Measurements from ENCODE around the gene UCMA. TPM values are rescaled to one million over a fixed set of nuclear protein-coding genes. Genes with fewer than 3 reads are reported as not detected.

UCMA gene
- total RNA-seq, 2 donors from 2014 or later = not detected

DNA sequence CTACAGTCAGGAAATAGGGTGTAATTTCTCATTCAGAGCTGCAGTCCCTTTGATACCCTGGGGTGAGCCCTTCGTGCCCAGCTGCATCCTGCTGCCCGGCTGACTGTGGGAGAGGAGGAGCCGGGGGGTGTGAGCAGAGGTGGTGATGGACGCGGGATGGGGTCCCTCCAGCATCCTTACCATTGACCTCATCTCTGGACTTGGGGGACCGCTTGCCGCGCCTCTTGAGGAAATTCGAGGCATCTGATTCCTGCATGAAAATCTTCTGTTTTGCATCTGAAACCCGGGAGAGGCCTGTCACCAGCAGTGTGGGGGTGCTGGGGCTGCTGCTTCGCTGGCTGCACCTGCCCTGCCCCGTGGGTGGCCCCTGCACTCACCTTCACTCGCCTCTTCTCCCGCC, 816 bp downstream of the UCMA start:
- H3K27ac ChIP-seq = no peak overlapping the region
- H3K4me1 ChIP-seq = no peaks in the 10 kb centered on the region
- no peaks in the 10 kb centered on the region for H3K9me3 ChIP-seq
- 57 to 75% methylated on average over 2 to 13 of the region's 14 CpGs for WGBS, 2 donors
- TF ChIP-seq, protein P1, sequence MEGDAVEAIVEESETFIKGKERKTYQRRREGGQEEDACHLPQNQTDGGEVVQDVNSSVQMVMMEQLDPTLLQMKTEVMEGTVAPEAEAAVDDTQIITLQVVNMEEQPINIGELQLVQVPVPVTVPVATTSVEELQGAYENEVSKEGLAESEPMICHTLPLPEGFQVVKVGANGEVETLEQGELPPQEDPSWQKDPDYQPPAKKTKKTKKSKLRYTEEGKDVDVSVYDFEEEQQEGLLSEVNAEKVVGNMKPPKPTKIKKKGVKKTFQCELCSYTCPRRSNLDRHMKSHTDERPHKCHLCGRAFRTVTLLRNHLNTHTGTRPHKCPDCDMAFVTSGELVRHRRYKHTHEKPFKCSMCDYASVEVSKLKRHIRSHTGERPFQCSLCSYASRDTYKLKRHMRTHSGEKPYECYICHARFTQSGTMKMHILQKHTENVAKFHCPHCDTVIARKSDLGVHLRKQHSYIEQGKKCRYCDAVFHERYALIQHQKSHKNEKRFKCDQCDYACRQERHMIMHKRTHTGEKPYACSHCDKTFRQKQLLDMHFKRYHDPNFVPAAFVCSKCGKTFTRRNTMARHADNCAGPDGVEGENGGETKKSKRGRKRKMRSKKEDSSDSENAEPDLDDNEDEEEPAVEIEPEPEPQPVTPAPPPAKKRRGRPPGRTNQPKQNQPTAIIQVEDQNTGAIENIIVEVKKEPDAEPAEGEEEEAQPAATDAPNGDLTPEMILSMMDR (IDR thresholded peaks at IDR 0.05) = no peak
- no peaks in the 10 kb centered on the region for H3K27me3 ChIP-seq
- H3K36me3 ChIP-seq (replicated peaks in 1 of 2; ENCODE audit: insufficient read depth in 1 of 2, low read depth in 2 of 2) = no peaks in the 10 kb centered on the region
- no peak for DNase-seq
- no peak overlapping the region for H3K4me3 ChIP-seq
- no peak for ATAC-seq
- intact Hi-C loops (cut with DNase I) = no loop called here

DNA sequence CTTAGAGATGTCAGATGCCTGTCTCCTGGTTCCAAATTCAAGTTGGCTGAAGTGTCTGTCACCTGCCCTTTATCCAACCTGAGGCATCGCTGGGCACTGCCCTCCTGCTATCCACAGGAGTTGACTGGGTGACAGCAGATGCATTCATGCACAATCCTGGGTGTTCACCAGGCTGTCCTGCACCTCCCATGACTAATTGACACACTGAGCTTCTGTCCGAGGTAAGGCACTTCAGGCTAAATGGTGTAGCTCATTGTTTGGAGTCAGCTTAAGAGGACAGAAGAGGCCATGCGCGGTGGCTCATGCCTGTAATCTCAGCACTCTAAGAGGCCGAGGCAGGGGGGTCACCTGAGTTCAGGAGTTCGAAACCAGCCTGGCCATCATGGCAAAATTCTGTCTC, 2.4 kb downstream of the UCMA start:
- DNase-seq (no peak), ATAC-seq (no peak)
- H3K9me3 ChIP-seq = no peaks in the 10 kb centered on the region
- TF ChIP-seq, protein P1 (IDR thresholded peaks at IDR 0.05) = no peak
- no peak for TF ChIP-seq POLR2A (IDR thresholded peaks at IDR 0.05)
- H3K27me3 ChIP-seq = no peaks in the 10 kb centered on the region
- H3K27ac ChIP-seq = no peak overlapping the region
- no peaks in the 10 kb centered on the region for H3K36me3 ChIP-seq (replicated peaks in 1 of 2; ENCODE audit: insufficient read depth in 1 of 2, low read depth in 2 of 2)
- WGBS, 2 donors = 73 to 79% methylated on average over 6 of the region's 6 CpGs
- no peak overlapping the region for H3K4me3 ChIP-seq
- H3K4me1 ChIP-seq = no peaks in the 10 kb centered on the region
- intact Hi-C loops (cut with DNase I) = no loop called here

DNA sequence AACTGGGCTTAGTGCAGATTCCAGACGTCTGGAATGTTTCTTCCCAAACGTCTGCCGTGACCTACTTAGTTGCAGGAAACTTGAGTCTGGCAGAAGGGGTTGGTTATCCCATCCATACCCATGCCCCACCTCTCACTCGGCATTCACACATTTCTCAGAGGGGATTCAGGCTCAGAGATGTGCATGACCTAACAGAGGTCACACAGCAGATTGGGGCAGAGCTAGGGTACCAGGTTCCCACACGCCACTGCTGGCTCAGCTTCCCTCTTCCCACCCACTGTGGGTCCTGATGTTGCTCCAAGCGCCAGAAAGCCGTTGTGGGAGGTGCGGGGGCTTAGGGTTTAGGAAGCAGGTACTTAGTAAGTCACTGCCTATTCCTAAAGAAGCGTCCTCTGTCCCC, 3.0 kb downstream of the UCMA start:
- H3K9me3 ChIP-seq = no peaks in the 10 kb centered on the region
- 65 to 67% methylated on average over 9 of the region's 9 CpGs for WGBS, 2 donors
- no peak overlapping the region for H3K4me3 ChIP-seq
- ATAC-seq = no peak
- H3K27me3 ChIP-seq = no peaks in the 10 kb centered on the region
- H3K27ac ChIP-seq = no peak overlapping the region
- intact Hi-C loops (cut with DNase I) = no loop called here
- DNase-seq = no peak
- no peaks in the 10 kb centered on the region for H3K36me3 ChIP-seq (replicated peaks in 1 of 2; ENCODE audit: insufficient read depth in 1 of 2, low read depth in 2 of 2)
- TF ChIP-seq POLR2A (IDR thresholded peaks at IDR 0.05) = no peak
- TF ChIP-seq, protein P1 (IDR thresholded peaks at IDR 0.05) = no peak
- no peaks in the 10 kb centered on the region for H3K4me1 ChIP-seq

DNA sequence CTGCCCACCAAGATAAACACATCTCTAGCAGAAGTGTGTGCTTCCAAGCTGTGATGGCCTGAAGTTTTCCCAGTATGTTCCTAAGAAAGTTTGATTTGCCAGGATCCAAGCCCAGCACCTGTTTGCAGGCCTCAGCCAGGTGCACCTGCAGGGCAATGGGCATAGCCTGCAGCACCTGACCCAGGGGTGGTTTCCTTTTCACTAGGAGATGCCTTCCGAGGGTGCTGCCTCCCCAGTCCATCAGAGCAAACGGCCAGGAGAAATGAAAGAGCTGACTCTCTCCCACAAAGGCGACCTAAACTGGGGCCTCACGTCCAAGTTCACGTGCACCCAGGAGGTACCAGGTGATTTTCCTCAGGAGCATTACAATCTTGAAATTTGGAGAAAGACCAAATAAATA, 7.1 kb downstream of the UCMA start:
- H3K36me3 ChIP-seq (replicated peaks in 1 of 2; ENCODE audit: insufficient read depth in 1 of 2, low read depth in 2 of 2) = no peaks in the 10 kb centered on the region
- ATAC-seq (no peak), DNase-seq (no peak)
- no peak overlapping the region for H3K4me3 ChIP-seq
- no peak overlapping the region for H3K27ac ChIP-seq
- intact Hi-C loops (cut with DNase I) = no loop called here
- 83 to 88% methylated on average over 5 of the region's 5 CpGs for WGBS, 2 donors
- H3K27me3 ChIP-seq = no peaks in the 10 kb centered on the region
- TF ChIP-seq, protein P1 (IDR thresholded peaks at IDR 0.05) = no peak
- TF ChIP-seq POLR2A (IDR thresholded peaks at IDR 0.05) = no peak
- no peaks in the 10 kb centered on the region for H3K9me3 ChIP-seq
- no peaks in the 10 kb centered on the region for H3K4me1 ChIP-seq

DNA sequence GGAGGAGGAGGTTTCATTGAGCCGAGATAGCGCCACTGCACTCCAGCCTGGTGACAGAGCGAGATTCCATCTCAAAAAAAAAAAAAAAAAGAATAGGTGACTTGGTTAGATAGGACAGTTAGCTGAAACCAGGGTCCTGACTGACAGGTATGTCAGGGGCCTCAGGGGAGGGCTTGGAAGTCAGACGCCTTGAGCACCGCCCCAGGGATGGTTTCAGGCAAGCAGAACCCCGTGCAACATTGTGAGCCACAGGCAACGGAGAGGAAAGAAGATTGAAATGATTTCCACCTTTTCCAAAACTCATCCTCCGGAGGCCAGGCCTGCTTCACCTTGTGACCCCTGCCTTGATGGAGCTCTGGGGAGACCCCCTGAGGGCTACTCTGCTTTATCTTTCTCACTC, 8.6 kb downstream of the UCMA start:
- TF ChIP-seq POLR2A (IDR thresholded peaks at IDR 0.05) = no peak
- TF ChIP-seq, protein P1 (IDR thresholded peaks at IDR 0.05) = no peak
- intact Hi-C loops (cut with DNase I) = no loop called here
- Histone ChIP-seq H3K4me3 (no peak overlapping the region), H3K36me3 (replicated peaks in 1 of 2; ENCODE audit: insufficient read depth in 1 of 2, low read depth in 2 of 2) (no peaks in the 10 kb centered on the region), H3K4me1 (no peaks in the 10 kb centered on the region), H3K27me3 (no peaks in the 10 kb centered on the region), H3K9me3 (no peaks in the 10 kb centered on the region), H3K27ac (no peak overlapping the region)
- no peak for DNase-seq
- ATAC-seq = no peak
- WGBS, 2 donors = 86 to 91% methylated on average over 8 of the region's 8 CpGs

Measured in body of pancreas (tissue), 4 donors.